ENCODE data around the gene STARD7.
"Not testable (repeated sequence)": the region's sequence is repeated elsewhere in the genome, so short reads cannot be mapped to it uniquely, and the experiment has no call there.

Gene STARD7

DNA sequence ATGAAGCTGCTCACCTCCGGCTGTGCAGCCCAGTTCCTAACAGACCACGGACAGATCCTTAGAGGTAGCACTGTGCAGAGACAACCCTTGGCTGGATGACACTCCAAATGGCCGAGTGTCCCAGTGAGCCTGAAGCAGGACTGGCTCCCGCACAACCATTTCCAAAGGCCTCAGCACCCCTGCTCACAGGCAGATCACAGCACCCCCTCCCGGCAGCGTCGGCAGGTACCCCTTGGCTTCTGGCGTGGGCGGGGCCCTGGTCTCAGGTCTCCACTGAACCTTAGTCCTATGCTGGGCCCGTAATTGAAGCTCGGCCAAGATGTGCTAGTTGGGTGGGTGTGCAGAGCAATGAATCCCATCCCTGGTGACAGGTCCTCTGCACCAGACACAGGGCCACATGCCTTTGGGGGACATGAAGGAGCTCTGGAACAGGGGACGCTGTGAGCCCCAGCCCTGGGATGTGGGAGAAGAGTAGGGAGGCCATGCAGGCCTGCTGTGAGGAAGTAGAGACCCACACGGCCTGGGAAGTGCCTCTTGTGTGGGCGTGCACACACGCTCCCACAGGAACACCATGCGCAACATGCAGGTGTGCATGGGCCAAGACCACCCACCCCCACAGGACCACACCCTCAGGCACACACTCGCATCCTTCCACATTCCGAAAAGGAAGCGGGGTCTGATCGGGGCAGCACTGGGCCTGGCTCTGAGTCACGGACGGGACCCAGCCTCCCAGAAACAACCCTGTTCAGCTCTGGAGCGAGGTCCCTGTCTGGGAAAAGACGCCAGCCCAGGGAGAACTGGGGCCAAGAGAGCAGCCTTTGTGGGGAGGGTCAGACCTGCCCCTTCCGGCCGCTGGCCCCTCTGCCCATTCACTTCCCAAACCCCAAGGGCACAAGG is 66.2 kb downstream of the STARD7 start:
- Histone ChIP-seq H3K9me3 (ENCODE audit: control insufficient read depth, insufficient read depth, low read length) (no peaks in the 10 kb centered on the region), H3K36me3 (ENCODE audit: control insufficient read depth, insufficient read depth, low read length) (no peaks in the 10 kb centered on the region), H3K9ac (ENCODE audit: low read depth, low read length) (no peak overlapping the region), H3K4me1 (ENCODE audit: control insufficient read depth, insufficient read depth, low read length) (peaks cover 8% of the 10 kb centered on the region), H3K4me3 (ENCODE audit: low read depth, low read length) (no peak overlapping the region), H3K27me3 (ENCODE audit: control insufficient read depth, insufficient read depth, low read length) (peaks cover 23% of the 10 kb centered on the region)

DNA sequence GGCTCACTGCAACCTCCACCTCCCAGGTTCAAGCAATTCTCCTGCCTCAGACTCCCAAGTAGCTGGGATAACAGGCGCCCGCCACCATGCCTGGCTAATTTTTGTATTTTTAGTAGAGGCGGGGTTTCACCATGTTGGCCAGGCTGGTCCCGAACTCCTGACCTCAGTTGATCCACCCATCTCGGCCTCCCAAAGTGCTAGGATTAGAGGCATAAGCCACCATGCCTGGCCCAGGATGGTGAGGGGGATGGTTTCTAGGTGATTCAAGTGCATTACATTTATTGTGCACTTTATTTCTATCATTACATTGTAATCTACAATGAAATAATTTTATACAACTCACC is 67.0 kb downstream of the STARD7 start:
- H3K4me3 ChIP-seq (ENCODE audit: low read depth, low read length); H3K9me3 ChIP-seq (ENCODE audit: control insufficient read depth, insufficient read depth, low read length); H3K36me3 ChIP-seq (ENCODE audit: control insufficient read depth, insufficient read depth, low read length); H3K9ac ChIP-seq (ENCODE audit: low read depth, low read length); H3K4me1 ChIP-seq (ENCODE audit: control insufficient read depth, insufficient read depth, low read length): not testable (repeated sequence)
- peaks cover 14% of the 10 kb centered on the region for H3K27me3 ChIP-seq (ENCODE audit: control insufficient read depth, insufficient read depth, low read length)

DNA sequence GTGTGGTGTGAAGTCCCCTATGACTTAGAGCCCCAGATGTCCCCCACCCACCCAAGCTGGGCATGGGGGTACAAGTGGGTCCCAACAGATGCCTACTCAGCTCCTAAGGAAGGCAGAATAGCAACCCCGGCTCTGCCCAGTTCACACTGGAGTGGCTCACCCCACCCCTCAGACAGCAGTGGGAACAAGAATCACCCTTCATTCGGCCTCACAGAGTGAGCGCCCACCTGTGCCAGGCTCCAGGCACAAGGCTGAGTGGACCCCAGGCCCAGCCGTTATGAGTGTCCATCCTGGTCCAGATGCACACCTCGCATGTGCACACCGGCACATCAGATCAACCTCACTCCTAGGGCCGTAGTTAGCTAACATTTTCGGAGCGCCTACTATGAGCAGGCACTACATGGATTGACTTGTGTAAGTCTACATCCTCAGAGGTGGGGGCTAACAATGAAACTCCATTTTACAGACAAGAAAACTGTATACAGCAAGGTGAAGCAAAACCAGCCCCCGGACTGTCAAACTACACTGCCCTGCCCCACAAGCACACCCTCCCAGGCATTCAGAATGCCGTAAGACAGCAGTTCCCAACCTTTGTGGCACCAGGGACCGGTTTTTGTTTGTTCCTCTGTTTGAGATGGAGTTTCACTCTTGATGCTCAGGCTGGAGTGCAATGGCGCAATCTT is 67.5 kb downstream of the STARD7 start:
- Histone ChIP-seq H3K9me3 (ENCODE audit: control insufficient read depth, insufficient read depth, low read length) (no peaks in the 10 kb centered on the region), H3K4me3 (ENCODE audit: low read depth, low read length) (no peak overlapping the region), H3K36me3 (ENCODE audit: control insufficient read depth, insufficient read depth, low read length) (no peaks in the 10 kb centered on the region), H3K27me3 (ENCODE audit: control insufficient read depth, insufficient read depth, low read length) (peaks cover 11% of the 10 kb centered on the region), H3K4me1 (ENCODE audit: control insufficient read depth, insufficient read depth, low read length) (peaks cover 7% of the 10 kb centered on the region), H3K9ac (ENCODE audit: low read depth, low read length) (no peak overlapping the region)

DNA sequence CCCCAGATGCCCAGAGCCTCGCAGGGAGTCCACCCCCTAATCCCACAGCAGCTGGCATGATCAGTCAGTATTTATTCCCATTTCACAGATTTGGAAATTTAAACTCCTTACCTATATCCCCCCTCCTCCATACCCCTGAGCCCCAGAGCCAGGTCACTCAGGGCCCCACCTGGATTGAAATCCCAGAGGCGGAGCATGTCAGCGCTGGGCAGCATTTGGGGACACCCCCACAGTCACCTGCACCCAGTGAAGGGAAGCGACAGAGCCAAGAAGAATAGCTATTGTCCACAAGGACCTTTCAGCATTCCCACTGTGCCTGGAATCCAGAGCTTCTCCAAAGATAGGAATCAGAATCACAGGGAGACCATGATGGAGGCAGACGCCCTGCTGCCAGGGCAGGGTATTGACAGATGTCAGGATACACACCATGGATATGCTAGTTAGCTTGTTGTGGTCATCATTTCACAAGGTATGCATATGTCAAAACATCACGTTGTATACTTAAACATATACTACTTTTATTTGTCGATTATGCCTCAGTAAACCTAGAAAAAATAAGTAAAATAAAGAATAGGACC is 69.4 kb downstream of the STARD7 start:
- H3K9me3 ChIP-seq (ENCODE audit: control insufficient read depth, insufficient read depth, low read length): no peaks in the 10 kb centered on the region
- no peak overlapping the region for H3K9ac ChIP-seq (ENCODE audit: low read depth, low read length)
- no peaks in the 10 kb centered on the region for H3K36me3 ChIP-seq (ENCODE audit: control insufficient read depth, insufficient read depth, low read length)
- no peak overlapping the region for H3K4me3 ChIP-seq (ENCODE audit: low read depth, low read length)
- peaks cover 4% of the 10 kb centered on the region for H3K4me1 ChIP-seq (ENCODE audit: control insufficient read depth, insufficient read depth, low read length)
- peaks cover 4% of the 10 kb centered on the region for H3K27me3 ChIP-seq (ENCODE audit: control insufficient read depth, insufficient read depth, low read length)

DNA sequence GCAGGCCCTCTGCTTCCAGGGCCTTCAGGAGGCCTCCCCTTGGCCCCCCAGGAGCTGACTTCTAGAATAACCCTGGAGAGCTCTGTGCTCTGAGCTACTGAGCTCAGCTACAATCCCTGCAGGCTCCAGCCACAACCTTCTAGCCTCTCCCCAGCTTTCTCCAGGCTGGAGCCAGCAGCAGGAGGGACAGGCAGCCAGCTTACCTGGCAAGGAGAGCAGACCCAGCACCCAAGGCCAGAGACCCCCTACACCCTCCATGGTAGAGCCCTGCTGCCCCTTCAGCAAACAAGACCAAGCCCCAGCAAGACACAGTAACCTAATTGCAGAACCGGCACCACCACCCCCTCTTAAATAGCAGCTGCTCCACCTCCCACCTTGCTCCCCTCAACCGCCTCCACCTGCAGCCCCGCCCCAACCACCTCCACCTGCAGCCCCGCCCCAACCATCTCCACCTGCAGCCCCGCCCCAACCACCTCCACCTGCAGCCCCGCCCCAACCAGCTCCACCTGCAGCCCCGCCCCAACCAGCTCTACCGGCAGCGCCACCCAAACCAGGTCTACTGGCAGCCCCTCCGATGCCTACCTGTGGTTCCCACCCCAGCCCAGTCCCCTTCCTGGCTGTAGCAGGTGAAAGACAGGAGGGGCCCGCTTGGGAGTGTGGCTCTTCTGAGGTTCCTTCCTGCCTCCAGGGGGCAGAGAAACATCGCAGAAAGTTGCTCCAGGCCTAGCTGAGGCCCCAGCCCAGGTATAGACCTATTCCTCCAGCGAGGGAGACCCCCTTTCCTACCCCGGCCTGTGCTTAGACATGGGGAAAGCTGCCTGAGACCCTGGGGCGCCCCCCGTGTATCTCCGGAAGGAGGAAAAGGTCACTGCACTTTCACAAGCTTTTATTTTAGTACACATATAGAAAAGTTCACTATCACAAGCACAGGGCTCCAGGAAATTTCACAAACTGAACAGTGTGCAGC is 70.2 kb downstream of the STARD7 start, which contains the start of gene ASTL:
ASTL (minus strand) TSS at position 324 of the 967 bp plus-strand sequence; CDS start at position 258, 66 bp downstream.
- peaks cover 4% of the 10 kb centered on the region for H3K4me1 ChIP-seq (ENCODE audit: control insufficient read depth, insufficient read depth, low read length)
- no peaks in the 10 kb centered on the region for H3K9me3 ChIP-seq (ENCODE audit: control insufficient read depth, insufficient read depth, low read length)
- no peaks in the 10 kb centered on the region for H3K36me3 ChIP-seq (ENCODE audit: control insufficient read depth, insufficient read depth, low read length)
- no peak within 1 kb of the TSS for H3K9ac ChIP-seq (ENCODE audit: low read depth, low read length)
- H3K4me3 ChIP-seq (ENCODE audit: low read depth, low read length): peak within 1 kb of the TSS; percentile 19
- H3K27me3 ChIP-seq (ENCODE audit: control insufficient read depth, insufficient read depth, low read length): no peaks in the 10 kb centered on the region

GRCh38 chr2:96137321-96138178 is 71.1 kb downstream of the STARD7 start:
- no peak overlapping the region for H3K9ac ChIP-seq (ENCODE audit: low read depth, low read length)
- peaks cover 4% of the 10 kb centered on the region for H3K4me1 ChIP-seq (ENCODE audit: control insufficient read depth, insufficient read depth, low read length)
- no peaks in the 10 kb centered on the region for H3K9me3 ChIP-seq (ENCODE audit: control insufficient read depth, insufficient read depth, low read length)
- H3K27me3 ChIP-seq (ENCODE audit: control insufficient read depth, insufficient read depth, low read length): no peaks in the 10 kb centered on the region
- H3K36me3 ChIP-seq (ENCODE audit: control insufficient read depth, insufficient read depth, low read length): no peaks in the 10 kb centered on the region
- H3K4me3 ChIP-seq (ENCODE audit: low read depth, low read length): no peak overlapping the region

GRCh38 chr2:96136129-96136720 is 72.4 kb downstream of the STARD7 start:
- Histone ChIP-seq H3K27me3 (ENCODE audit: control insufficient read depth, insufficient read depth, low read length) (no peaks in the 10 kb centered on the region), H3K4me1 (ENCODE audit: control insufficient read depth, insufficient read depth, low read length) (peaks cover 4% of the 10 kb centered on the region), H3K4me3 (ENCODE audit: low read depth, low read length) (no peak overlapping the region), H3K36me3 (ENCODE audit: control insufficient read depth, insufficient read depth, low read length) (no peaks in the 10 kb centered on the region), H3K9ac (ENCODE audit: low read depth, low read length) (no peak overlapping the region), H3K9me3 (ENCODE audit: control insufficient read depth, insufficient read depth, low read length) (no peaks in the 10 kb centered on the region)

DNA sequence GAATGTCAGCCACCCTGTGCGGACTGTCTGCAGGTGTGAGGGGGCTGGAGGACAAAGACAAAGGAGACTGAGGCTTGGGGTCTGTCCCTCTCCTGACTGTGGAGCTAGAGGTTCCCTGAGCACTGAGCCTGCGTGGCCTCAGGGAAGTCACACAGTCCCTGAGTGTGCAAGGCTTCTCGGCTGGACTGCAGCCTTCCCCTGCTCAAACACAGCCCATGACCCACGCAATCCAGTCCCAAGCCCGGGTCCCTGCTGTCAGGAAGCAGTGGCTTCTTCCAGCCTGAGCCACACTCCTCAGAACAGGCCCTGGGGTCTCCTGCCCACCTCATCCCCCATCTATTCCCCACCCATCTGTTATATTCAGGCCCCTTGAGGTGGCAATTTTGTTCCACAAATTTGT is 73.0 kb downstream of the STARD7 start:
- Histone ChIP-seq H3K9me3 (ENCODE audit: control insufficient read depth, insufficient read depth, low read length) (no peaks in the 10 kb centered on the region), H3K4me1 (ENCODE audit: control insufficient read depth, insufficient read depth, low read length) (peaks cover 4% of the 10 kb centered on the region), H3K4me3 (ENCODE audit: low read depth, low read length) (no peak overlapping the region), H3K36me3 (ENCODE audit: control insufficient read depth, insufficient read depth, low read length) (no peaks in the 10 kb centered on the region), H3K9ac (ENCODE audit: low read depth, low read length) (no peak overlapping the region), H3K27me3 (ENCODE audit: control insufficient read depth, insufficient read depth, low read length) (no peaks in the 10 kb centered on the region)

GRCh38 chr2:96135171-96135570 is 73.5 kb downstream of the STARD7 start:
- no peak overlapping the region for H3K9ac ChIP-seq (ENCODE audit: low read depth, low read length)
- no peaks in the 10 kb centered on the region for H3K36me3 ChIP-seq (ENCODE audit: control insufficient read depth, insufficient read depth, low read length)
- no peaks in the 10 kb centered on the region for H3K27me3 ChIP-seq (ENCODE audit: control insufficient read depth, insufficient read depth, low read length)
- H3K4me3 ChIP-seq (ENCODE audit: low read depth, low read length): no peak overlapping the region
- H3K4me1 ChIP-seq (ENCODE audit: control insufficient read depth, insufficient read depth, low read length): peaks cover 4% of the 10 kb centered on the region
- H3K9me3 ChIP-seq (ENCODE audit: control insufficient read depth, insufficient read depth, low read length): no peaks in the 10 kb centered on the region
